Measurements from ENCODE around the gene LY6G6C. TPM values are rescaled to one million over a fixed set of nuclear protein-coding genes. Genes with fewer than 3 reads are reported as not detected.

LY6G6C gene
- total and polyA plus RNA-seq, 10 of the 15 experiments (the other 5 are each of a cell fraction or from before 2014, with no cell fraction given): not detected

- peak overlapping the region; percentile 98 for H3K9ac ChIP-seq (ENCODE audit: control insufficient read depth, insufficient read depth, low read length)
- POLR2A ChIA-PET: interaction anchor here (0.6 to 9.7 kb wide), 21 partner anchors 8 to 439 kb away, joined by 3 to 158 read pairs (median 9); partner anchors contain the start of genes ABHD16A, BAG6, C6orf47 and DDAH2
- FAIRE-seq: no peak
- TF ChIP-seq SREBF2 (IDR thresholded peaks at IDR 0.05; ENCODE audit: low read length): no peak
- TF ChIP-seq SUZ12 (IDR thresholded peaks at IDR 0.05; ENCODE audit: unreplicated experiment): no peak
- TF ChIP-seq JUND (IDR thresholded peaks at IDR 0.05; ENCODE audit: low read depth, low read length): no peak
- TF ChIP-seq NBN (IDR thresholded peaks at IDR 0.05): no peak
- TF ChIP-seq SRF (IDR thresholded peaks at IDR 0.05; ENCODE audit: low read depth in 2 of 2, low read length in 2 of 2): no peak
- no peak; the same call in 1 of the 2 replicates for TF ChIP-seq TAF1 (IDR thresholded peaks at IDR 0.05; ENCODE audit: borderline replicate concordance, low read depth, low read length)
- TF ChIP-seq MLLT1 (IDR thresholded peaks at IDR 0.05): no peak
- TF ChIP-seq E2F4 (IDR thresholded peaks at IDR 0.05; ENCODE audit: low read depth, low read length): no peak
- no peak for TF ChIP-seq TCF3 (IDR thresholded peaks at IDR 0.05; ENCODE audit: borderline replicate concordance, insufficient read depth, low read depth, low read length)
- 0 out of 2 replicates have a peak, but pooled peaks have one; percentile 12 for TF ChIP-seq BMI1 (IDR thresholded peaks at IDR 0.05; ENCODE audit: borderline replicate concordance)
- TF ChIP-seq RAD51 (IDR thresholded peaks at IDR 0.05): peak; percentile 17; the same call in 1 of the 2 replicates
- TF ChIP-seq RELA (IDR thresholded peaks at IDR 0.05; ENCODE audit: borderline replicate concordance, partially characterized antibody): no peak
- TF ChIP-seq RB1 (IDR thresholded peaks at IDR 0.05; ENCODE audit: borderline replicate concordance): no peak
- no peak for TF ChIP-seq GATAD2B (conservative IDR thresholded peaks at IDR 0.05; ENCODE audit: low read depth)
- no peak for TF ChIP-seq FOXM1 (IDR thresholded peaks at IDR 0.05; ENCODE audit: low read depth, low read length)
- TF ChIP-seq CEBPB (IDR thresholded peaks at IDR 0.05; ENCODE audit: borderline replicate concordance in 1 of 2, low read depth in 2 of 2, low read length in 2 of 2): no peak
- 0 out of 2 replicates have a peak, but pooled peaks have one; percentile 31 for TF ChIP-seq HDGF (IDR thresholded peaks at IDR 0.05)
- TF ChIP-seq MAX (IDR thresholded peaks at IDR 0.05; ENCODE audit: low read depth, low read length): no peak
- TF ChIP-seq TCF12 (IDR thresholded peaks at IDR 0.05; ENCODE audit: low read depth, low read length): no peak
- TF ChIP-seq CREB1 (IDR thresholded peaks at IDR 0.05; ENCODE audit: low read depth): no peak
Measured at GRCh38 chr6:31737315-31737990, 15.9 kb upstream of the LY6G6C start.

More at GRCh38 chr6:31737315-31737990, 15.9 kb upstream of the LY6G6C start:
- Histone ChIP-seq H3K27ac (ENCODE audit: control insufficient read depth, insufficient read depth) (peak overlapping the region; percentile 99), H3K4me2 (ENCODE audit: control insufficient read depth, insufficient read depth) (peak overlapping the region; percentile 73), H2AFZ (ENCODE audit: control insufficient read depth, low read depth, low read length) (no peak overlapping the region), H3K9me3 (replicated peaks; ENCODE audit: control insufficient read depth, insufficient read depth, low read length) (no peaks in the 10 kb centered on the region), H3K4me1 (ENCODE audit: control insufficient read depth, insufficient read depth, low read length) (peaks cover 28% of the 10 kb centered on the region), H3K27me3 (replicated peaks in 1 of 2; ENCODE audit: control insufficient read depth in 2 of 2, insufficient read depth in 2 of 2, low read length in 1 of 2) (no peaks in the 10 kb centered on the region), H3K4me3 (peak overlapping the region; percentile 100), H3K36me3 (ENCODE audit: control insufficient read depth in 2 of 2, insufficient read depth in 2 of 2, low read length in 1 of 2) (peaks cover 6 to 10% of the 10 kb centered on the region in 2 experiments; a peak in 3 of 4 replicates), H4K20me1 (ENCODE audit: control insufficient read depth, insufficient read depth) (0 out of 2 replicates have a peak, but pooled peaks cover 4% of the 10 kb centered on the region), H3K79me2 (ENCODE audit: control insufficient read depth, insufficient read depth, low read length) (peaks cover 51% of the 10 kb centered on the region)
- BruUV-seq (replicated peaks): no TSS peak
- CTCF ChIA-PET: interaction anchor here (0.8 to 15.8 kb wide), 22 partner anchors 9 to 191 kb away, joined by 3 to 208 read pairs (median 5); partner anchors contain the start of genes ABHD16A, AIF1, ATP6V1G2 and DDAH2
- 17% methylated on average over 6 of the region's 7 CpGs for WGBS (ENCODE audit: insufficient coverage, insufficient replicate concordance, low lambda C conversion rate, missing lambda C conversion rate)
- ATAC-seq: 0 out of 3 replicates have a peak, but pooled peaks have one; percentile 2
- no peak for DNase-seq (ENCODE audit: low read depth, low spot score)
- in situ Hi-C loops (cut with MboI) (no loop called here), intact Hi-C loops (cut with micrococcal nuclease; ENCODE audit: unreplicated experiment) (loop anchor here (5.0 kb wide), 1 partner anchor 70 kb away; the partner anchor contains the start of genes CSNK2B and LY6G5B)
- RAD21 ChIA-PET (ENCODE audit: unreplicated experiment): interaction anchor here (0.6 to 6.0 kb wide), 19 partner anchors 7 to 458 kb away, joined by 3 to 53 read pairs (median 7); partner anchors contain the start of genes ABHD16A, AIF1, DDAH2 and DDX39B
- SMC1A ChIA-PET (ENCODE audit: uncharacterized antibody, unreplicated experiment): interaction anchor here (0.9 to 6.3 kb wide), 23 partner anchors 9 to 243 kb away, joined by 3 to 45 read pairs (median 6); partner anchors contain the start of genes ABHD16A, DDAH2, GPANK1 and HSPA1B

All from GM12878 (cell line).